ENCODE results near the gene MED31.
"Not testable (repeated sequence)": the region's sequence is repeated elsewhere in the genome, so short reads cannot be mapped to it uniquely, and the experiment has no call there.

The MED31 gene

DNA sequence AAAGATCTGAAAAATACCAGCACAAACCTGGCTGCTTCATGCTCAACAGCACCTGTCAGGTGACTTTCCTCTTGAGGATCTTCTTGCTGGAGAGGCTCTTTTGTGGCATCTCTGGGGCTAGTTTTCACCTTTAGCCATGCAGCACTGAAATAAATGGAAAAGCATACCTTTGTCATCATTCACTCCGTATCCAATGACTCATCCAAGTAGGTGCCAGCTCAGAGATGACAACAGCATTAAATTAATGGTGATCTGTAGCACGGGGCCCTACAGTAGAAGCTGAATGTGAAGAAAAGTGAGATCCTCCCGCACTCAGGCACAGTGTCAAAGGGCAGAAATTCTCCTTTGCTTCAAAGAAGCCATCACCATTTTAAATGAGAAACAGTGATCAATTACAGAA, 43.1 kb downstream of the MED31 start:
- DNase-seq: no peak

DNA sequence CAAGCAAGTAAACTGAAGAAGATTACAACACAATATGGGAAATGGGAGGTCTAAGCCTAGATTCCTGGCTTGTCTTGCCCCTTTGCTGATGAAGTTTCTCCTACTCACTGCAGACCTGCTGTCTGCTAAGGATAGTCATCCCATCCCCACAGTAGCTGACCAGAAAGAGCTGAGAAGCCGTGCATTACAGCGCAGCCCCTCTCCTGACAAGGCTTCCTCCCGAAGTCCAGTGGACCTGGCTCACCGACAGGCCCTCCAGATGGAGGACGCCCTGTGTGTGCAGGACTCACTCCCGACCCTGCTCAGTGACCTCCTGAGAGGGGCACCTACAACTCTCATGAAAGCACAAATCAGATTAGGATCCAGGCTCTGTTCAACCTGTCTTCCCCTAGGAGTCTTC, 46.3 kb downstream of the MED31 start:
- DNase-seq: no peak

DNA sequence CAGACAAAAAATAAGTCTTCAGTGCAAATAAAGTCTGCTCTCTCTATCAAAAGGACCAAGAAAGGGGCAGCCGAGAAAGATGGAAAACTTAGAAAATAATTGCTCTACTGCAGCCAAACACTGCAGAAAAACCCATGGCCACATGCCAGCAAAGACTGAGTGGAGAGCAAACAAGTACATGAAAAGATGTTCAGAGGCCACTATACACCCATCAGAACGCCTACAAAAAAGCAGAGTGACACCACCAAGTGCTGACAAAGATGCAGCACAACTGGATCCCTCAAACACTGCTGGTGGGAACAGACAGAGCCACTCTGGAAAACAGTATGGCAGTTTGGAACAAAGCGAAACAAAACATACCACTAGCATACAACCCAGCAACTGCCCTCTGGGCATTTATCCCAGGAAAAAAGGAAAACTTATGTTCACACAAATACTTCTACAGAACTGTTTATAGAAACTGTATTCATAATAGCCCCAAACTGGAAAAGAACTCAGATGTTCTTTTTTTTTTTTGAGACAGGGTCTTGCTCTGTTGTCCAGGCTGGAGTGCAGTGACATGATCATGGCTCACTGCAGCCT, 47.6 kb downstream of the MED31 start:
- DNase-seq: no peak

DNA sequence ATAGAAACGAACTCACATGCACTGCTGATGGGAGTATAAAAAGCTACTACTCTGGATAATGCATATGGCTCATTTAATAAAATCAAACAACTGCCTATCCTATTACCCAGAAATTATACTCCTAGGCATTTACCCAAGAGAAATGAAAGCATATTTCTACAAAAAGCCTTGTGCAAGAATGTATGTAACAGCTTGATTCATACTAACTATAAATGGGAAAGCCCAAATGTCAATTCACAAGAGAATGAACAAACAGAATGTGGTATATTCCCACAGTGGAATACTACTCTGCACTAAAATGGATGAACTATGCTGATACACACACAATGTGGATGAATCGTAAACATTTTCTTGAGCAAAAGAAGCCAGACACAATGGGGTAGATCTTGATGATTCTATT, 49.3 kb downstream of the MED31 start:
- DNase-seq: no peak

DNA sequence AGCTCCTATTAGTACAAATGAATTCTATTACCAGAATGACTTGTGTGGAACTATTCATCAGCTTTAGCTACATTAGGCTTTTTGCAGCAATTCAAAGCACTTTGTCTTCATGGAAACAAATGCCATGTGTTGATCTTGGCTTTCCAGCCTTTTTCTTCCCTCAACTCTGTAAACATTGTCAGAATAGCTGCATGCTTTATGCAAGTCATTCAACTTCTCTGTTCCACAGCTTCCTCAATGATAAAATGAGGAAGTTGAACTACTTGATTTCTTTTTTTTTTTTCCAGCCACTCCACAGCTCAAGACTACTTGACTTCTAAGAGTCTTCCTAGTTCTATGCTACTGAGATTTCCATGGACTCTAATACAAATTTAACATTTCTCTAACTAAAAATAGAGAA, 52.0 kb downstream of the MED31 start:
- DNase-seq: no peak

DNA sequence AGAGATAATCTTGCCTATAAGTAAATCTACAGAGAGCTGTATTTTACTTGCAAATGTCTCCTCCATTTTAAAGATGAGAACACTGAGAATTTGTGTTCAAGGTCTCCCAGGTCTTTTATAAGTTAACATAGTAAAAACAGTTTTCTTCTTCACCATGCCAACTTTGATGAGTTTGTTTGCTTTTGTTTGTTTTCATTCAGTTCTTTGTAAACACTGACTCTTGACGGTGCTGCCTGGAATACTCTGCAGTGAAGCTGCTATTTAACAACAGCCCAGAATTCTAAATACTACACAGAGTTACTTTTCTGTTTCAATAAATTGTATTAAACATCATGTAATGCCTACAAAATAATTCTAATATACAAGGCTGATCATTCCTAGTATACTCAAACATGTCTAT, 53.7 kb downstream of the MED31 start:
- no peak for DNase-seq

DNA sequence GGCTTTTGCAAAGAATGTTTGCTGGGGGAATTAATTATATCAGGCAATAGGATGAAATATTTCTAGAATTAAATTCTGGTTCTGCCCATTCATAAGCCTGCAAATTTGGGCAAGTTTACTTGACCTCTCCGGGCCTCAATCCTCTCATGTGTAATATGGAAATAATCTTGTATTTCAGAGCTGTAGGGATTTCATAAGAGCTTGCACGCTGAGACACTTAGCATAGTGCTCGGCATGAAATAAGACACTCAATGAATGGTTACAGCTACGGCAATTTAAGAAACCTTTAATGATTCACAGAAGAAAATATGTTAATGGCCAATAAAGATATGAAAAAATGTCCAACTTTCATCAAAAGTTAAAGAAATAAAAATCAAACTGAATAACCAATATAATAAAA, 54.5 kb downstream of the MED31 start:
- no peak for DNase-seq

DNA sequence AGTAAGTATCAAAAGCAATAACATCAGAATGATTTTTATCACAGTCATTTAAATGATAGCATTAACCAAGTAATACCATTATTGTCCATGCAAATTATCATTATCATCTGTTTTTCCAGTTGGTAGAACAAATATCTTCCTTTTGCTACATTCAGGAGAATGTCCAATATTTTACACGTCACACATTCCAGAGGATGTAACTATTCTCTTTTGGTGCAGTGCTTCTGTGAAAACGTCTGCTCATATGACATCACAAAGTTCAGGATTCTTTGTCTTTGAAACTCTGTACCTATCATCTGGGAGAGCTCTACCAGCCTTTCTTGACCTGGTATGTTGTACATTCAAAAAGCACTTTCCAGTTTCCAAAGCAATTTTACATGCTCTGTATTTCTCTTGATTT, 54.9 kb downstream of the MED31 start:
- no peak for DNase-seq

DNA sequence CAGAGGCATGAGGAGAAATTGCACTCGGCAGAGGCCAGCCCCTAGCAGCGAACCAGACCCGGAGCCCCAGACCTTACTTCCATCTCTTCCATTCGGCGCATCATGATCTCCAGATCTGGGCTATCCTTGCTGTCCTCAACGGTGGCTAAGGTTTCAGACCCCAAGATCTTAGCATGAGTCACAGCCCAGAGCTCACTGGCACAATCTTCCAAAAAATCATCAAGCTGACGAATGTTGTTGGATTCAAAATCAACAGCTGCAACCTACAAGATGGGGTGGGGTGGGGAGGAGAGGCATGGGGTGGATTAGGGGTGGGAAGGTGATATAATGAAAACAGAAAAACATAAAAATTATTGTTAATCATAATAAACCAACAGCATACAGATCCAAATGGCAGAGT, 55.3 kb downstream of the MED31 start:
- DNase-seq: no peak

DNA sequence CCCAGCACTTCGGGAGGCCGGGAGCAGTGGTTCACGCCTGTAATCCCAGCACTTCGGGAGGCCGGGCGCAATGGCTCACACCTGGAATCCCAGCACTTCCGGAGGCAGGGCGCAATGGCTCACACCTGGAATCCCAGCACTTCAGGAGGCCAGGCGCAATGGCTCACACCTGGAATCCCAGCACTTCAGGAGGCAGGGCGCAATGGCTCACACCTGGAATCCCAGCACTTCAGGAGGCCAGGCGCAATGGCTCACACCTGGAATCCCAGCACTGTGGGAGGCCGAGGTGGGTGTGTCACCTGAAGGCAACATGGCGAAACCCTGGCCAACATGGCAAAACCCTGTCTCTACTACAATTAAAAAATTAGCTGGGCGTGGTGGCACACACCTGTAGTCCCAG, 58.0 kb downstream of the MED31 start:
- DNase-seq: not testable (repeated sequence)
